Heart left ventricle (tissue), 16 donors: Measurements from ENCODE around the gene WSCD2. TPM values are rescaled to one million over a fixed set of nuclear protein-coding genes. Genes with fewer than 3 reads are reported as not detected.

Experiments used
- ATAC-seq, 4 donors: fragments of 200-7000 bp; cut with Tn5 transposase; one replicate each; pipeline ENCODE4 v1.9.1; 2020 to 2022; ENCODE audit warnings: moderate library complexity in 4 of 4, mild to moderate bottlenecking in 3 of 4, moderate number of reproducible peaks in 1 of 4
- DNase-seq, 5 donors: peaks; one replicate each; pipeline ENCODE4 v3.0.0-alpha.2; 2020
- H3K27ac ChIP-seq, 12 donors: fragments of 200-600 bp; sonication (generic) in 4 of 12; one replicate each; pipeline versions ENCODE4 v1.5.0 to v1.8.0; 2016 to 2022; ENCODE audit warnings: mild to moderate bottlenecking in 2 of 12
- H3K27me3 ChIP-seq, 9 donors: fragments of 200-600 bp; sonication (generic) in 2 of 9; one replicate each; pipeline versions ENCODE4 v1.5.1 to v1.8.0; 2016 to 2022; ENCODE audit warnings: mild to moderate bottlenecking in 3 of 9
- H3K36me3 ChIP-seq, 9 donors: fragments of 200-600 bp; sonication (generic) in 2 of 9; one replicate each; pipeline versions ENCODE4 v1.5.0 to v1.8.0; 2018 to 2022; ENCODE audit warnings: mild to moderate bottlenecking in 2 of 9
- H3K4me1 ChIP-seq, 12 donors: fragments of 200-600 bp; sonication (generic) in 4 of 12; one replicate each; pipeline versions ENCODE4 v1.5.0 to v1.8.0; 2016 to 2022; ENCODE audit warnings: mild to moderate bottlenecking in 3 of 12
- H3K4me3 ChIP-seq, 12 donors: fragments of 200-600 bp; sonication (generic) in 4 of 12; one replicate each; pipeline versions ENCODE4 v1.5.0 to v1.8.0; 2017 to 2022; ENCODE audit warnings: mild to moderate bottlenecking in 9 of 12, moderate library complexity in 4 of 12
- H3K9me3 ChIP-seq, 12 donors: fragments of 200-600 bp; sonication (generic) in 4 of 12; one replicate each; pipeline versions ENCODE4 v1.5.0 to v1.8.0; 2016 to 2022; ENCODE audit warnings: mild to moderate bottlenecking in 1 of 12
- CTCF ChIP-seq, 12 donors: fragments of 200-600 bp; sonication (generic) in 4 of 12; IDR thresholded peaks; one replicate each; pipeline versions ENCODE4 v1.5.0 to v1.8.0; 2018 to 2022; ENCODE audit warnings: antibody characterized with exemption in 12 of 12, mild to moderate bottlenecking in 5 of 12
- POLR2A ChIP-seq, 2 donors: fragments of 450-650 bp; IDR thresholded peaks; one replicate each; pipeline ENCODE4 v1.6.1; 2017; ENCODE audit warnings: antibody characterized with exemption in 2 of 2, mild to moderate bottlenecking in 2 of 2, moderate library complexity in 2 of 2
- WGBS, 4 donors: extraction: QIAGEN DNeasy Blood & Tissue Kit in 2 of 4; methylation state at CpG; one replicate each; pipeline versions ENCODE4 v1.1.5 to v1.1.7; 2013 to 2018; 5-methylcytosine and 5-hydroxymethylcytosine counted together
- intact Hi-C, 10 donors: fragments of 100-400 bp; cut with DNase I; formaldehyde crosslinking; loops; one replicate each; pipeline versions ENCODE4 v1.11.1 to v1.14.2; 2022
- polyA plus RNA-seq, 2 donors: library from polyadenylated mRNA; stranded (reverse); fragments of 200-250 nt; gene quantifications; one replicate each; pipeline ENCODE4 v1.2.3, GENCODE V29; 2013
- total RNA-seq, 9 donors: library from RNA; depleted of rRNA in 2 of 9; stranded (reverse); fragments of >200 nt in 2 of 9; fragmentation: NEBNext Ultra II Directional in 3 of 9; extraction: Animal tissue kit (Norgen Biotek cat#: 25700) in 3 of 9; gene quantifications; one replicate each; pipeline versions ENCODE4 v1.1.0 to v1.2.4, GENCODE V29; 2016 to 2023
- donor health status: ischemic (EF 13 %, LVEDD 7.1; RV severe dilation, severe dysfunction).
- donor health status: healthy with polysubstance abuse.
- donor health status: DM: no; HTN: yes; CAD: no.
- donor health status: DM: no; HTN: no; CAD: no.
- donor health status: ischemic (EF 25% LVEDD 6.9; RV normal size, moderate dysfunction).
- donor health status: ischemic (EF 25% LVEDD 5.7; RV mildly dilated, moderate dysfunction).
- donor health status: healthy.
- donor health status: DM: yes; HTN: yes; CAD: no.
- donor health status: ischemic (EF 35%, LVEDD 5.7; RV mildly dilated, moderate dysfunction).
- donor health status: nonischemic (EF 11% LVEDD 7.7; RV severe dilation, severe dysfunction).
- donor health status: DM: yes; HTN: yes; CAD: no.
- donor health status: PGD.
- donor health status: ischemic (EF 29% LVEDD 5.4; RV normal size, mild dysfunction).
- donor health status: nonischemic (EF 23%, LVEDD 6.1; RV moderate dilation, normal function).

WSCD2 gene
- total and polyA plus RNA-seq, 11 donors = 0.07 to 2.5 (median 0.49) TPM; not detected in 3

- intact Hi-C loops = loop anchor here in 9 of 10 donors (5.0 to 10.0 kb wide), 10 partner anchors 60 to 515 kb away; partner anchors contain the start of genes PRDM4 (in 2 of the 9) and WSCD2 (in 1 of the 9)
- ATAC-seq (no peak), DNase-seq (no peak)
- H3K4me3 ChIP-seq = no peak overlapping the region
- WGBS, 4 donors = 52 to 59% (median 54%) methylated on average over 4 of the region's 4 CpGs
- no peak for TF ChIP-seq POLR2A (IDR thresholded peaks at IDR 0.05)
- TF ChIP-seq CTCF (IDR thresholded peaks at IDR 0.05) = no peak
- H3K4me1 ChIP-seq = peaks cover 0 to 10% (median 0%) of the 10 kb centered on the region in 12 donors
- H3K27ac ChIP-seq = no peak overlapping the region
- no peaks in the 10 kb centered on the region for H3K36me3 ChIP-seq
- peaks cover 0 to 5% (median 0%) of the 10 kb centered on the region in 12 donors for H3K9me3 ChIP-seq
- peaks cover 0 to 6% (median 0%) of the 10 kb centered on the region in 9 donors for H3K27me3 ChIP-seq
These were observed 62.9 kb downstream of the WSCD2 start for GRCh38 chr12:108191938-108192337.

GRCh38 chr12:108193493-108193892 lies 64.4 kb downstream of the WSCD2 start:
- Histone ChIP-seq H3K9me3 (peaks cover 0 to 5% (median 0%) of the 10 kb centered on the region in 12 donors), H3K4me3 (no peak overlapping the region), H3K36me3 (no peaks in the 10 kb centered on the region), H3K27ac (no peak overlapping the region), H3K4me1 (peaks cover 0 to 10% (median 0%) of the 10 kb centered on the region in 12 donors), H3K27me3 (peaks cover 0 to 6% (median 0%) of the 10 kb centered on the region in 9 donors)
- ATAC-seq = no peak
- TF ChIP-seq POLR2A (IDR thresholded peaks at IDR 0.05) = no peak
- TF ChIP-seq CTCF (IDR thresholded peaks at IDR 0.05) = no peak
- intact Hi-C loops = loop anchor here in 9 of 10 donors (1.0 to 10.0 kb wide), 11 partner anchors 61 to 516 kb away; partner anchors contain the start of genes PRDM4 (in 2 of the 9) and WSCD2 (in 2 of the 9)
- whole genome bisulfite sequencing, 4 donors = 75 to 79% (median 76%) methylated on average over 5 of the region's 5 CpGs
- DNase-seq = no peak

- no peak overlapping the region for H3K4me3 ChIP-seq
- H3K36me3 ChIP-seq = no peaks in the 10 kb centered on the region
- no peak overlapping the region for H3K27ac ChIP-seq
- H3K9me3 ChIP-seq = peaks cover 0 to 5% (median 0%) of the 10 kb centered on the region in 12 donors
- peaks cover 0 to 10% (median 0%) of the 10 kb centered on the region in 12 donors for H3K4me1 ChIP-seq
- WGBS, 4 donors = 13 to 22% (median 20%) methylated on average over 2 of the region's 2 CpGs
- peaks cover 0 to 6% (median 0%) of the 10 kb centered on the region in 9 donors for H3K27me3 ChIP-seq
- ATAC-seq = peak in 1 of 4 donors; percentile 23
- TF ChIP-seq CTCF (IDR thresholded peaks at IDR 0.05) (peak; percentile 56 to 77 (median 70)), POLR2A (IDR thresholded peaks at IDR 0.05) (no peak)
- DNase-seq = no peak
- intact Hi-C loops = loop anchor here in 9 of 10 donors (1.0 to 10.0 kb wide), 12 partner anchors 62 to 517 kb away; partner anchors contain the start of genes PRDM4 (in 2 of the 9) and WSCD2 (in 2 of the 9)
These were observed 64.8 kb downstream of the WSCD2 start for GRCh38 chr12:108193917-108194316.

- TF ChIP-seq CTCF (IDR thresholded peaks at IDR 0.05) (no peak), POLR2A (IDR thresholded peaks at IDR 0.05) (no peak)
- no peaks in the 10 kb centered on the region for H3K9me3 ChIP-seq
- no peak for DNase-seq
- H3K4me3 ChIP-seq = no peak overlapping the region
- H3K36me3 ChIP-seq = no peaks in the 10 kb centered on the region
- peaks cover 0 to 10% (median 0%) of the 10 kb centered on the region in 12 donors for H3K4me1 ChIP-seq
- H3K27me3 ChIP-seq = peaks cover 0 to 6% (median 0%) of the 10 kb centered on the region in 9 donors
- intact Hi-C loops = loop anchor here in 9 of 10 donors (2.0 to 10.0 kb wide), 11 partner anchors 62 to 517 kb away; partner anchors contain the start of genes PRDM4 (in 2 of the 9) and WSCD2 (in 1 of the 9)
- WGBS, 4 donors = 47 to 68% (median 57%) methylated on average over 1 of the region's 1 CpG
- no peak overlapping the region for H3K27ac ChIP-seq
- no peak for ATAC-seq
These were observed 65.5 kb downstream of the WSCD2 start for GRCh38 chr12:108194585-108194984.
